Activated T-helper 17 cell treated with anti-CD3 and anti-CD28 coated beads, Interleukin-2, amount 50 U/mL, for 72 hours (primary cell): ENCODE results near the gene MKX. TPM values are rescaled to one million over a fixed set of nuclear protein-coding genes. Genes with fewer than 3 reads are reported as not detected.

ENCODE experiments used
- ATAC-seq: fragments of 150-1000 bp; cut with Tn5 transposase; replicated peaks from 2 replicates; pipeline ENCODE4 v1.10.0; 2021; ENCODE audit warnings: mild to moderate bottlenecking, moderate library complexity
- H3K27ac Mint-ChIP-seq: one replicate; pipeline ENCODE4 v1.8.0; 2022; ENCODE audit warnings: mixed read lengths
- H3K27me3 Mint-ChIP-seq: one replicate; pipeline ENCODE4 v1.8.0; 2022; ENCODE audit warnings: mixed read lengths
- H3K36me3 Mint-ChIP-seq: one replicate; pipeline ENCODE4 v1.8.0; 2022; ENCODE audit warnings: low read depth, mild to moderate bottlenecking, mixed read lengths
- H3K4me1 Mint-ChIP-seq: one replicate; pipeline ENCODE4 v1.8.0; 2022; ENCODE audit warnings: mixed read lengths
- H3K4me3 Mint-ChIP-seq: one replicate; pipeline ENCODE4 v1.8.0; 2022; ENCODE audit warnings: mild to moderate bottlenecking, mixed read lengths
- H3K9me3 Mint-ChIP-seq: one replicate; pipeline ENCODE4 v1.8.0; 2022; ENCODE audit warnings: mixed read lengths
- total RNA-seq, 2 donors: library from RNA; stranded (reverse); gene quantifications; one replicate each; pipeline ENCODE4 v1.2.3, GENCODE V29; 2022

The MKX gene
- total RNA-seq, 2 donors from 2014 or later, result 0.11 TPM; not detected in 1

GRCh38 chr10:27719052-27719451 is 26.6 kb downstream of the MKX start:
- Mint-ChIP-seq H3K4me3 (no peak overlapping the region), H3K27ac (no peak overlapping the region), H3K9me3 (no peaks in the 10 kb centered on the region), H3K4me1 (no peaks in the 10 kb centered on the region), H3K27me3 (peaks cover 29% of the 10 kb centered on the region), H3K36me3 (no peaks in the 10 kb centered on the region)
- no peak for ATAC-seq

- Mint-ChIP-seq H3K36me3 (no peaks in the 10 kb centered on the region), H3K4me1 (no peaks in the 10 kb centered on the region), H3K9me3 (no peaks in the 10 kb centered on the region), H3K27me3 (peaks cover 37% of the 10 kb centered on the region), H3K4me3 (no peak overlapping the region), H3K27ac (no peak overlapping the region)
- ATAC-seq, result no peak
These were observed 27.8 kb downstream of the MKX start for GRCh38 chr10:27717861-27718260.

- Mint-ChIP-seq H3K36me3 (no peaks in the 10 kb centered on the region), H3K27me3 (peaks cover 42% of the 10 kb centered on the region), H3K4me1 (no peaks in the 10 kb centered on the region), H3K4me3 (no peak overlapping the region), H3K9me3 (no peaks in the 10 kb centered on the region), H3K27ac (no peak overlapping the region)
- no peak for ATAC-seq
These were observed 28.4 kb downstream of the MKX start for GRCh38 chr10:27717224-27717623.

GRCh38 chr10:27716521-27716920 is 29.1 kb downstream of the MKX start:
- no peaks in the 10 kb centered on the region for H3K4me1 Mint-ChIP-seq
- H3K9me3 Mint-ChIP-seq, result no peaks in the 10 kb centered on the region
- H3K4me3 Mint-ChIP-seq, result no peak overlapping the region
- H3K27ac Mint-ChIP-seq, result no peak overlapping the region
- ATAC-seq, result no peak
- H3K27me3 Mint-ChIP-seq, result peaks cover 41% of the 10 kb centered on the region
- no peaks in the 10 kb centered on the region for H3K36me3 Mint-ChIP-seq

- H3K4me3 Mint-ChIP-seq, result no peak overlapping the region
- no peaks in the 10 kb centered on the region for H3K36me3 Mint-ChIP-seq
- no peaks in the 10 kb centered on the region for H3K4me1 Mint-ChIP-seq
- H3K9me3 Mint-ChIP-seq, result no peaks in the 10 kb centered on the region
- no peak for ATAC-seq
- H3K27ac Mint-ChIP-seq, result no peak overlapping the region
- H3K27me3 Mint-ChIP-seq, result peaks cover 37% of the 10 kb centered on the region
These were observed 30.1 kb downstream of the MKX start for GRCh38 chr10:27715505-27715904.

- Mint-ChIP-seq H3K4me1 (no peaks in the 10 kb centered on the region), H3K4me3 (no peak overlapping the region), H3K36me3 (no peaks in the 10 kb centered on the region), H3K9me3 (no peaks in the 10 kb centered on the region), H3K27me3 (peaks cover 35% of the 10 kb centered on the region), H3K27ac (no peak overlapping the region)
- no peak for ATAC-seq
These were observed 31.3 kb downstream of the MKX start for GRCh38 chr10:27714349-27714748.

GRCh38 chr10:27713941-27714340 is 31.7 kb downstream of the MKX start:
- no peaks in the 10 kb centered on the region for H3K36me3 Mint-ChIP-seq
- no peak for ATAC-seq
- no peak overlapping the region for H3K4me3 Mint-ChIP-seq

GRCh38 chr10:27710014-27710413 is 35.6 kb downstream of the MKX start:
- H3K9me3 Mint-ChIP-seq, result no peaks in the 10 kb centered on the region
- H3K4me3 Mint-ChIP-seq, result no peak overlapping the region
- H3K27me3 Mint-ChIP-seq, result peaks cover 19% of the 10 kb centered on the region
- H3K4me1 Mint-ChIP-seq, result no peaks in the 10 kb centered on the region
- ATAC-seq, result no peak
- no peaks in the 10 kb centered on the region for H3K36me3 Mint-ChIP-seq
- H3K27ac Mint-ChIP-seq, result no peak overlapping the region

More at GRCh38 chr10:27713941-27714340, 31.7 kb downstream of the MKX start:
- Mint-ChIP-seq H3K27me3 (peaks cover 33% of the 10 kb centered on the region), H3K9me3 (no peaks in the 10 kb centered on the region), H3K27ac (no peak overlapping the region), H3K4me1 (no peaks in the 10 kb centered on the region)

- H3K4me1 Mint-ChIP-seq, result no peaks in the 10 kb centered on the region
- no peaks in the 10 kb centered on the region for H3K9me3 Mint-ChIP-seq
- H3K27me3 Mint-ChIP-seq, result peaks cover 18% of the 10 kb centered on the region
- H3K36me3 Mint-ChIP-seq, result no peaks in the 10 kb centered on the region
- ATAC-seq, result no peak
- H3K4me3 Mint-ChIP-seq, result no peak overlapping the region
- H3K27ac Mint-ChIP-seq, result no peak overlapping the region
These were observed 36.3 kb downstream of the MKX start for GRCh38 chr10:27709304-27709703.

GRCh38 chr10:27701938-27702537 is 43.6 kb downstream of the MKX start:
- Mint-ChIP-seq H3K4me1 (no peaks in the 10 kb centered on the region), H3K9me3 (no peaks in the 10 kb centered on the region), H3K27me3 (peaks cover 15% of the 10 kb centered on the region), H3K36me3 (no peaks in the 10 kb centered on the region), H3K4me3 (no peak overlapping the region), H3K27ac (no peak overlapping the region)
- no peak for ATAC-seq

- H3K27ac Mint-ChIP-seq, result no peak overlapping the region
- H3K36me3 Mint-ChIP-seq, result no peaks in the 10 kb centered on the region
- no peak overlapping the region for H3K4me3 Mint-ChIP-seq
- H3K4me1 Mint-ChIP-seq, result no peaks in the 10 kb centered on the region
- ATAC-seq, result no peak
- no peaks in the 10 kb centered on the region for H3K9me3 Mint-ChIP-seq
- peaks cover 22% of the 10 kb centered on the region for H3K27me3 Mint-ChIP-seq
These were observed 45.8 kb downstream of the MKX start for GRCh38 chr10:27699776-27700175.

- H3K4me1 Mint-ChIP-seq, result no peaks in the 10 kb centered on the region
- H3K4me3 Mint-ChIP-seq, result no peak overlapping the region
- no peak overlapping the region for H3K27ac Mint-ChIP-seq
These were observed 46.7 kb downstream of the MKX start for GRCh38 chr10:27698961-27699360.

GRCh38 chr10:27696466-27696865 is 49.2 kb downstream of the MKX start:
- Mint-ChIP-seq H3K36me3 (no peaks in the 10 kb centered on the region), H3K4me3 (no peak overlapping the region), H3K9me3 (peaks cover 3% of the 10 kb centered on the region)

More at GRCh38 chr10:27698961-27699360, 46.7 kb downstream of the MKX start:
- H3K27me3 Mint-ChIP-seq, result peaks cover 22% of the 10 kb centered on the region
- ATAC-seq, result no peak
- no peaks in the 10 kb centered on the region for H3K9me3 Mint-ChIP-seq
- H3K36me3 Mint-ChIP-seq, result no peaks in the 10 kb centered on the region

GRCh38 chr10:27695706-27696105 is 49.9 kb downstream of the MKX start:
- Mint-ChIP-seq H3K27me3 (peaks cover 24% of the 10 kb centered on the region), H3K4me3 (no peak overlapping the region), H3K27ac (no peak overlapping the region), H3K9me3 (peaks cover 3% of the 10 kb centered on the region), H3K4me1 (no peaks in the 10 kb centered on the region), H3K36me3 (no peaks in the 10 kb centered on the region)
- no peak for ATAC-seq

More at GRCh38 chr10:27696466-27696865, 49.2 kb downstream of the MKX start:
- Mint-ChIP-seq H3K27me3 (peaks cover 24% of the 10 kb centered on the region), H3K27ac (no peak overlapping the region), H3K4me1 (no peaks in the 10 kb centered on the region)
- ATAC-seq, result no peak

GRCh38 chr10:27695088-27695487 is 50.5 kb downstream of the MKX start:
- ATAC-seq, result no peak
- no peaks in the 10 kb centered on the region for H3K36me3 Mint-ChIP-seq
- H3K4me1 Mint-ChIP-seq, result no peaks in the 10 kb centered on the region
- H3K9me3 Mint-ChIP-seq, result peaks cover 3% of the 10 kb centered on the region
- no peak overlapping the region for H3K4me3 Mint-ChIP-seq
- H3K27ac Mint-ChIP-seq, result no peak overlapping the region
- H3K27me3 Mint-ChIP-seq, result peaks cover 24% of the 10 kb centered on the region

- Mint-ChIP-seq H3K9me3 (peaks cover 3% of the 10 kb centered on the region), H3K4me1 (no peaks in the 10 kb centered on the region), H3K27ac (no peak overlapping the region), H3K27me3 (peaks cover 21% of the 10 kb centered on the region), H3K36me3 (no peaks in the 10 kb centered on the region), H3K4me3 (no peak overlapping the region)
- no peak for ATAC-seq
These were observed 53.0 kb downstream of the MKX start for GRCh38 chr10:27692663-27693062.
